CD4-positive, alpha-beta T cell (primary cell): ENCODE results near the gene UNC13D. TPM values are rescaled to one million over a fixed set of nuclear protein-coding genes. Genes with fewer than 3 reads are reported as not detected.

Experiments used
- ATAC-seq: fragments of 200-7000 bp; cut with Tn5 transposase; one replicate; pipeline ENCODE4 v1.10.0; 2022; ENCODE audit warnings: mild to moderate bottlenecking; ENCODE audit not compliant: poor library complexity
- CTCF ChIA-PET: fragments of 350-600 bp; sonication (Branson Sonifier 250); formaldehyde crosslinking; loops from one replicate; lab custom pipeline; 2021; ENCODE audit warnings: antibody characterized with exemption, inconsistent platforms; lab: Charles Lee
- POLR2A ChIA-PET: fragments of 350-600 bp; sonication (Branson Sonifier 250); formaldehyde crosslinking; loops from one replicate; lab custom pipeline; 2021; ENCODE audit warnings: antibody characterized with exemption, inconsistent platforms; lab: Charles Lee
- DNase-seq, 14 experiments: peaks; one replicate each; pipeline ENCODE4 v3.0.0-alpha.2; 2013 to 2020; ENCODE audit warnings: mixed read lengths in 2 of 14
- H3K27ac ChIP-seq, 2 donors: one replicate each; pipeline versions ENCODE4 v1.5.1 to v1.7.0; 2013; ENCODE audit warnings: low read length in 2 of 2, low read depth in 1 of 2, mild to moderate bottlenecking in 1 of 2
- H3K27me3 ChIP-seq, 2 experiments: 1 replicate in 1 of 2; 2 replicates in 1 of 2; pipeline versions ENCODE4 v1.6.1 to v1.7.0; 2013; ENCODE audit warnings: low read length in 2 of 2, control low read depth in 1 of 2, mild to moderate bottlenecking in 1 of 2, moderate library complexity in 1 of 2; ENCODE audit not compliant: insufficient read depth in 2 of 2, control insufficient read depth in 1 of 2
- H3K36me3 ChIP-seq: one replicate; pipeline ENCODE4 v1.6.1; 2013; ENCODE audit warnings: low read length, control low read depth; ENCODE audit not compliant: insufficient read depth
- H3K4me1 ChIP-seq: one replicate; pipeline ENCODE4 v1.6.1; 2013; ENCODE audit warnings: low read length, control low read depth; ENCODE audit not compliant: insufficient read depth
- H3K4me3 ChIP-seq: one replicate; pipeline ENCODE4 v1.5.1; 2013; ENCODE audit warnings: mild to moderate bottlenecking, low read length, moderate library complexity
- H3K9me3 ChIP-seq, 2 experiments: 1 replicate in 1 of 2; 2 replicates in 1 of 2; pipeline versions ENCODE4 v1.6.1 to v1.7.0; 2013; ENCODE audit warnings: low read length in 2 of 2, mild to moderate bottlenecking in 2 of 2, control low read depth in 1 of 2, moderate library complexity in 1 of 2; ENCODE audit not compliant: control insufficient read depth in 1 of 2, insufficient read depth in 1 of 2
- H3K27ac Mint-ChIP-seq: one replicate; pipeline ENCODE4 v1.8.0; 2020; ENCODE audit warnings: mixed read lengths
- H3K27me3 Mint-ChIP-seq: one replicate; pipeline ENCODE4 v1.8.0; 2021; ENCODE audit warnings: mixed read lengths
- H3K36me3 Mint-ChIP-seq: one replicate; pipeline ENCODE4 v1.8.0; 2021; ENCODE audit warnings: low read depth, mixed read lengths
- H3K4me1 Mint-ChIP-seq: one replicate; pipeline ENCODE4 v1.8.0; 2021; ENCODE audit warnings: low read depth, mixed read lengths
- H3K4me3 Mint-ChIP-seq: one replicate; pipeline ENCODE4 v1.8.0; 2020; ENCODE audit warnings: mild to moderate bottlenecking, mixed read lengths
- H3K9me3 Mint-ChIP-seq: one replicate; pipeline ENCODE4 v1.8.0; 2020; ENCODE audit warnings: mixed read lengths
- CTCF ChIP-seq: fragments of 200-600 bp; IDR thresholded peaks from one replicate; pipeline ENCODE4 v1.8.0; 2022; ENCODE audit warnings: antibody characterized with exemption, mild to moderate bottlenecking
- intact Hi-C, 2 experiments: fragments of 100-400 bp; cut with DNase I in 1 of 2; cut with micrococcal nuclease in 1 of 2; formaldehyde crosslinking; loops; one replicate each; pipeline versions ENCODE4 v1.15.1 to v1.9.0; 2023 to 2025; cut with DNase I, micrococcal nuclease
- total RNA-seq, 174 experiments: library from RNA in 2 of 174; stranded (reverse) in 2 of 174; gene quantifications; one replicate each; pipeline ENCODE4 v1.2.3 and lab custom pipeline; 2021 to 2026

Gene UNC13D
- total RNA-seq, 2 experiments from 2014 or later, result 110 to 112 TPM

- Histone ChIP-seq H3K27me3 (no peaks in the 10 kb centered on the region), H3K4me1 (peaks cover 63% of the 10 kb centered on the region), H3K27ac (peak overlapping the region in 1 of 2 donors; percentile 2), H3K36me3 (peaks cover 72% of the 10 kb centered on the region), H3K4me3 (no peak overlapping the region), H3K9me3 (no peaks in the 10 kb centered on the region)
- Mint-ChIP-seq H3K36me3 (peaks cover 65% of the 10 kb centered on the region), H3K9me3 (no peaks in the 10 kb centered on the region), H3K4me3 (no peak overlapping the region), H3K27me3 (no peaks in the 10 kb centered on the region), H3K27ac (no peak overlapping the region), H3K4me1 (peaks cover 14% of the 10 kb centered on the region)
- intact Hi-C loops, result no loop called here
- ChIA-PET POLR2A (interaction anchor here (2.4 kb wide), 1 partner anchor 17 kb away, joined by 6 read pairs; the partner anchor contains the start of gene WBP2), CTCF (interaction anchor here (0.7 kb wide), 1 partner anchor 66 kb away, joined by 3 read pairs; no protein-coding TSS in a partner anchor)
- DNase-seq, result no peak
- no peak for ATAC-seq
- TF ChIP-seq CTCF, result no peak
Measured at GRCh38 chr17:75838410-75838809, 5.8 kb downstream of the UNC13D start.

- no peak for DNase-seq
- intact Hi-C loops, result no loop called here
- peaks cover 19% of the 10 kb centered on the region for H3K4me1 Mint-ChIP-seq
- peaks cover 66% of the 10 kb centered on the region for H3K36me3 Mint-ChIP-seq
- Histone ChIP-seq H3K36me3 (peaks cover 76% of the 10 kb centered on the region), H3K9me3 (no peaks in the 10 kb centered on the region), H3K27ac (no peak overlapping the region), H3K4me1 (peaks cover 65% of the 10 kb centered on the region), H3K27me3 (no peaks in the 10 kb centered on the region), H3K4me3 (no peak overlapping the region)
- POLR2A ChIA-PET, result interaction anchor here (0.6 to 2.4 kb wide), 3 partner anchors 18 to 895 kb away, joined by 3 to 6 read pairs (median 3); partner anchors contain the start of genes UNK and WBP2
- CTCF ChIA-PET, result interaction anchor here (0.7 kb wide), 1 partner anchor 65 kb away, joined by 3 read pairs; no protein-coding TSS in a partner anchor
- H3K9me3 Mint-ChIP-seq, result no peaks in the 10 kb centered on the region
- no peak overlapping the region for H3K27ac Mint-ChIP-seq
- H3K4me3 Mint-ChIP-seq, result peak overlapping the region; percentile 20
- no peaks in the 10 kb centered on the region for H3K27me3 Mint-ChIP-seq
- ATAC-seq, result no peak
- TF ChIP-seq CTCF, result no peak
Measured at GRCh38 chr17:75837899-75838298, 6.3 kb downstream of the UNC13D start.

- Mint-ChIP-seq H3K4me1 (peaks cover 30% of the 10 kb centered on the region), H3K36me3 (peaks cover 71% of the 10 kb centered on the region), H3K9me3 (no peaks in the 10 kb centered on the region), H3K27ac (no peak overlapping the region), H3K27me3 (no peaks in the 10 kb centered on the region), H3K4me3 (no peak overlapping the region)
- ChIA-PET CTCF (no interaction called here), POLR2A (no interaction called here)
- intact Hi-C loops, result no loop called here
- ATAC-seq (no peak), DNase-seq (no peak)
- Histone ChIP-seq H3K36me3 (peaks cover 69% of the 10 kb centered on the region), H3K27ac (no peak overlapping the region), H3K4me3 (no peak overlapping the region), H3K9me3 (no peaks in the 10 kb centered on the region), H3K4me1 (peaks cover 66% of the 10 kb centered on the region), H3K27me3 (no peaks in the 10 kb centered on the region)
- TF ChIP-seq CTCF, result no peak
Measured at GRCh38 chr17:75836605-75837004, 7.6 kb downstream of the UNC13D start.
